DMS 273 (cell line): ENCODE data around the gene SPN.
"Not testable (repeated sequence)": the region's sequence is repeated elsewhere in the genome, so short reads cannot be mapped to it uniquely, and the experiment has no call there.

ENCODE experiments used
- DNase-seq: peaks from one replicate; lab custom pipeline; 2025; ENCODE audit not compliant: unreplicated experiment; lab: John Stamatoyannopoulos, UW

Gene SPN

GRCh38 chr16:29699324-29700219 is 36.5 kb downstream of the SPN start:
- no peak for DNase-seq

GRCh38 chr16:29700253-29700987 is 37.4 kb downstream of the SPN start:
- peak; percentile 91 for DNase-seq

GRCh38 chr16:29701214-29701555 is 38.1 kb downstream of the SPN start:
- no peak for DNase-seq

GRCh38 chr16:29702269-29702668 is 39.2 kb downstream of the SPN start:
- no peak for DNase-seq

- no peak for DNase-seq
Observed at GRCh38 chr16:29705030-29705429, 42.0 kb downstream of the SPN start.

GRCh38 chr16:29707160-29707559 is 44.1 kb downstream of the SPN start:
- DNase-seq = not testable (repeated sequence)

GRCh38 chr16:29708917-29709600 is 46.0 kb downstream of the SPN start:
- DNase-seq = no peak

GRCh38 chr16:29709657-29710056 is 46.6 kb downstream of the SPN start:
- DNase-seq = not testable (repeated sequence)

GRCh38 chr16:29710227-29711219 is 47.5 kb downstream of the SPN start:
- DNase-seq = peak; percentile 80

GRCh38 chr16:29712809-29713208 is 49.8 kb downstream of the SPN start:
- DNase-seq = peak; percentile 72

GRCh38 chr16:29714396-29714795 is 51.3 kb downstream of the SPN start:
- no peak for DNase-seq

GRCh38 chr16:29714972-29715371 is 51.9 kb downstream of the SPN start:
- no peak for DNase-seq

GRCh38 chr16:29717113-29717512 is 54.1 kb downstream of the SPN start:
- DNase-seq = no peak

GRCh38 chr16:29719063-29719462 is 56.0 kb downstream of the SPN start:
- no peak for DNase-seq
